Upper lobe of right lung (tissue), 1 donor: ENCODE data around the gene OR10H5. TPM values are rescaled to one million over a fixed set of nuclear protein-coding genes. Genes with fewer than 3 reads are reported as not detected.
A peak's percentile ranks its signal among the peaks of the same experiment; 100 is the strongest.
"Not testable (repeated sequence)": the region's sequence is repeated elsewhere in the genome, so short reads cannot be mapped to it uniquely, and the experiment has no call there.

Experiments
- ATAC-seq: fragments of 200-7000 bp; cut with Tn5 transposase; one replicate; pipeline ENCODE4 v1.9.1; 2020; ENCODE audit warnings: mild to moderate bottlenecking, moderate library complexity
- DNase-seq: peaks from one replicate; pipeline ENCODE4 v3.0.0-alpha.2; 2020
- H3K27ac ChIP-seq: fragments of 200-600 bp; one replicate; pipeline ENCODE4 v1.8.0; 2022
- H3K27me3 ChIP-seq: fragments of 200-600 bp; one replicate; pipeline ENCODE4 v1.8.0; 2022; ENCODE audit warnings: mild to moderate bottlenecking
- H3K36me3 ChIP-seq: fragments of 200-600 bp; one replicate; pipeline ENCODE4 v1.8.0; 2022
- H3K4me1 ChIP-seq: fragments of 200-600 bp; one replicate; pipeline ENCODE4 v1.8.0; 2022
- H3K4me3 ChIP-seq: fragments of 200-600 bp; one replicate; pipeline ENCODE4 v1.8.0; 2022; ENCODE audit warnings: mild to moderate bottlenecking
- H3K9me3 ChIP-seq: fragments of 200-600 bp; one replicate; pipeline ENCODE4 v1.8.0; 2022
- CTCF ChIP-seq: fragments of 200-600 bp; IDR thresholded peaks from one replicate; pipeline ENCODE4 v1.8.0; 2022; ENCODE audit warnings: antibody characterized with exemption
- intact Hi-C: fragments of 100-400 bp; cut with DNase I; formaldehyde crosslinking; loops from one replicate; pipeline ENCODE4 v1.11.0; 2022
- total RNA-seq: library from RNA; stranded (reverse); fragmentation: NEBNext Ultra II Directional; extraction: Animal tissue kit (Norgen Biotek cat#: 25700); gene quantifications from one replicate; pipeline ENCODE4 v1.2.1, GENCODE V29; 2021
- donor health status: DM: no; HTN: yes; CAD: no; lungs with severe emphysema.

The OR10H5 gene
- total RNA-seq, 1 donor from 2014 or later: not detected

- intact Hi-C loops: no loop called here
- no peak for TF ChIP-seq CTCF
Measured at GRCh38 chr19:15790096-15790495, 2.6 kb downstream of the OR10H5 start.

DNA sequence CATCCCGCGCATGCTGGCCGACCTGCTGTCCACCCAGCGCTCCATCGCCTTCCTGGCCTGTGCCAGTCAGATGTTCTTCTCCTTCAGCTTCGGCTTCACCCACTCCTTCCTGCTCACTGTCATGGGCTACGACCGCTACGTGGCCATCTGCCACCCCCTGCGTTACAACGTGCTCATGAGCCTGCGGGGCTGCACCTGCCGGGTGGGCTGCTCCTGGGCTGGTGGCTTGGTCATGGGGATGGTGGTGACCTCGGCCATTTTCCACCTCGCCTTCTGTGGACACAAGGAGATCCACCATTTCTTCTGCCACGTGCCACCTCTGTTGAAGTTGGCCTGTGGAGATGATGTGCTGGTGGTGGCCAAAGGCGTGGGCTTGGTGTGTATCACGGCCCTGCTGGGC is 6.8 kb downstream of the OR10H5 start:
- DNase-seq, H3K4me1 ChIP-seq, H3K4me3 ChIP-seq, H3K36me3 ChIP-seq, H3K27ac ChIP-seq, H3K27me3 ChIP-seq, H3K9me3 ChIP-seq, ATAC-seq, intact Hi-C loops: not testable (repeated sequence)

More at GRCh38 chr19:15790096-15790495, 2.6 kb downstream of the OR10H5 start:
- Histone ChIP-seq H3K27me3 (no peaks in the 10 kb centered on the region), H3K4me1 (no peaks in the 10 kb centered on the region), H3K9me3 (no peaks in the 10 kb centered on the region), H3K27ac (no peak overlapping the region), H3K4me3 (no peak overlapping the region), H3K36me3 (no peaks in the 10 kb centered on the region)
- DNase-seq (no peak), ATAC-seq (no peak)

DNA sequence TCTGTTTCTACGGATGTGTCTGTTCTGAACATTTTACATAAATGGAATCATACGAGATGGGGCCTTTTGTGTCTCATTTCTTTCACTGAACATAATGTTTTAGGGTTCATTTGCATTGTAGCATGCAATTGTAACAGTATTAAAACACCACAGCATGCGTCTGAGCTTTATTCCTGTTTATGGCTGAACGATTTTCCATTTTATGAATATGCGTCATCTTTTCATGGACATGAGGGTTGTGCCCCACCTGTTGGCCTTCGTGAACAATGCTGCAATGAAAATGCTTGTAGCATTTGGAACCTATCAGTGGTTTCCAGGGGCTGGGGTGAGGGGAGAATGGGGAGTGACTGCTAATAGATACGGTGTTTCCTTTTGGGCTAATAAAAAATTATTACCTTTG is 22.9 kb downstream of the OR10H5 start:
- no peaks in the 10 kb centered on the region for H3K27me3 ChIP-seq
- ATAC-seq (no peak), DNase-seq (no peak)
- H3K27ac ChIP-seq: no peak overlapping the region
- H3K36me3 ChIP-seq: no peaks in the 10 kb centered on the region
- intact Hi-C loops: no loop called here
- no peaks in the 10 kb centered on the region for H3K9me3 ChIP-seq
- H3K4me3 ChIP-seq: no peak overlapping the region
- no peaks in the 10 kb centered on the region for H3K4me1 ChIP-seq
- TF ChIP-seq CTCF: peak; percentile 31

- Histone ChIP-seq H3K9me3 (no peaks in the 10 kb centered on the region), H3K36me3 (no peaks in the 10 kb centered on the region), H3K27me3 (no peaks in the 10 kb centered on the region), H3K4me3 (no peak overlapping the region), H3K27ac (no peak overlapping the region), H3K4me1 (no peaks in the 10 kb centered on the region)
- intact Hi-C loops: no loop called here
- DNase-seq: no peak
- TF ChIP-seq CTCF: no peak
- ATAC-seq: no peak
Measured at GRCh38 chr19:15811476-15811875, 24.0 kb downstream of the OR10H5 start.

DNA sequence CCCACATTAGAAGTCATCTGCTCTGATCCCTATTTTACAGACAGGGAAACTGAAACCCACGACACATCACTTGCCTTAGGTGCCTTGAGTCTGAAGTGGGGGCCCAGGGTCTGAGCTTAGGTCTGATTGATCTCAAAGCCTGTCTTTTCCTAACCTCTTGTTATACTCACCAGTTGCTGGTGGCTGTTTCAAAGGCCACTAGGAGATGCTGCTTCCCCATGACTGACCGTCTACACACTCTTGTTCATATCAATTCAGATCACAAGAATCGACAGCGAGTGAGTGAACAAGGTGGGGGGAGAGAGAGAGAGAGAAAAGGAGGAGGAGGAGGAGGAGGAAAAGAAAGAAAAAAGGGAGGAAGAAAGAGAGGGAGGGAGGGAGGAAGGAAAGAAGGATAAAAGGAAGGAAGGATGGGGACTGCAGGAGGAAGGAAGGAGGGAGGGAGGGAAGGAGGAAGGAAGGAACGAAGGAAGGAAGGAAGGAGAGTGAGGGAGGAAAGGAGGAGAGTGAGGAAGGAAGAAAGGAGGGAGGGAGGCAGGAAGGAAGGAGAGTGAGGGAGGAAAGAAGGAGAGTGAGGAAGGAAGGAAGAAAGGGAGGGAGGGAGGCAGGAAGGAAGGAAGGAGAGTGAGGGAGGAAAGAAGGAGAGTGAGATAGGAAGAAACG is 24.7 kb downstream of the OR10H5 start:
- TF ChIP-seq CTCF: peak; percentile 22
- H3K36me3 ChIP-seq: no peaks in the 10 kb centered on the region
- no peaks in the 10 kb centered on the region for H3K27me3 ChIP-seq
- intact Hi-C loops: no loop called here
- no peaks in the 10 kb centered on the region for H3K4me1 ChIP-seq
- DNase-seq (no peak), ATAC-seq (peak; percentile 47)
- H3K9me3 ChIP-seq: no peaks in the 10 kb centered on the region
- H3K4me3 ChIP-seq: no peak overlapping the region
- H3K27ac ChIP-seq: no peak overlapping the region

- intact Hi-C loops: no loop called here
- DNase-seq (no peak), ATAC-seq (no peak)
- Histone ChIP-seq H3K4me3 (no peak overlapping the region), H3K27ac (no peak overlapping the region), H3K4me1 (no peaks in the 10 kb centered on the region), H3K36me3 (no peaks in the 10 kb centered on the region), H3K9me3 (no peaks in the 10 kb centered on the region), H3K27me3 (no peaks in the 10 kb centered on the region)
- TF ChIP-seq CTCF: no peak
Measured at GRCh38 chr19:15813916-15814315, 26.5 kb downstream of the OR10H5 start.
